GM21825 (cell line): Measurements from ENCODE around the gene ZNF653.
"Not testable (repeated sequence)": the region's sequence is repeated elsewhere in the genome, so short reads cannot be mapped to it uniquely, and the experiment has no call there.

Source experiments
- ATAC-seq: cut with Tn5 transposase; IDR thresholded peaks from one replicate; pipeline ENCODE4 v1.9.1; 2021; ENCODE audit warnings: mild to moderate bottlenecking, moderate library complexity; ENCODE audit not compliant: unreplicated experiment

ZNF653 gene

GRCh38 chr19:11434703-11435056, 71.0 kb downstream of the ZNF653 start:
- peak; percentile 16 for ATAC-seq

GRCh38 chr19:11433526-11433925, 72.1 kb downstream of the ZNF653 start:
- ATAC-seq, result not testable (repeated sequence)
